ENCODE data around the gene SULT2B1. TPM values are rescaled to one million over a fixed set of nuclear protein-coding genes. Genes with fewer than 3 reads are reported as not detected.

SULT2B1 gene
- polyA plus RNA-seq, 2 donors, result 295 to 320 TPM

DNA sequence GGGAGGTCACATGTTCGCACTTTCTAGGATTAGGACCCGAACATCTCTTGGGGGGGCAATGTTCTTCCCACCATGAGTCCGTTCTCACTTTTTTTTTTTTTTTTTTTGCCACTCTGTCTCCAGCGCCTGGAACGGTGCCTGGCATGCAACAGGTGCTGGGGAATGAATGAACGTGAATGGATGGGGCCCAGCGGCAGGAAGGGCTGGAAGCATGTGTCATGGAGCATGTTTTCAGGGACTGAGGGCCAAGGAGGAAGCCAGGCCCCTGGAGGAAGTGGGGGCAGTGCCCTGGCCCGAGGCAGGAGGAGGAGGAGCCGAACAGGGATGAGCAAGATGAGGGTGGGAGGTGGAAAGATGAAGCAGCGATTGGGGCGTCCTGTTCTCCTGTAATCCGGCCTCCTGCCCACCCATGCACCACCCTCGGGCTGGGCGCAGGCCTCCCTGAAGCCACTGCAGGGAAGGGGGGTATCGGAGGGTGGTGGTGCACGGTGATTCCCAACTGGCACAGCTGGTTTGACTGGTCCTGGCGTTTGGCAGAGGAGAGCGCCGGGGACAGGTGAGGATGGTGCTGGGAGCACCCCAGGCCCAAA lies 8.8 kb upstream of the SULT2B1 start:
- Histone ChIP-seq H3K9me3 (ENCODE audit: control insufficient read depth in 2 of 2, insufficient read depth in 1 of 2, low read depth in 1 of 2, low read length in 1 of 2) (no peaks in the 10 kb centered on the region), H3K36me3 (ENCODE audit: control insufficient read depth in 2 of 2, insufficient read depth in 2 of 2, low read length in 1 of 2) (no peaks in the 10 kb centered on the region), H3K4me1 (ENCODE audit: control insufficient read depth in 2 of 2, insufficient read depth in 2 of 2, low read length in 1 of 2) (peaks cover 2 to 4% of the 10 kb centered on the region in 2 donors), H3K27me3 (ENCODE audit: control insufficient read depth in 1 of 2, insufficient read depth in 2 of 2, low read length in 2 of 2) (no peaks in the 10 kb centered on the region), H3K27ac (ENCODE audit: low read depth in 2 of 2, low read length in 1 of 2) (peak overlapping the region; percentile 73 to 91), H3K4me3 (ENCODE audit: low read depth in 1 of 2, low read length in 2 of 2) (peak overlapping the region in 1 of 2 donors; percentile 11)
- WGBS, 2 donors, result 28 to 29% methylated on average over 15 to 19 of the region's 19 CpGs

DNA sequence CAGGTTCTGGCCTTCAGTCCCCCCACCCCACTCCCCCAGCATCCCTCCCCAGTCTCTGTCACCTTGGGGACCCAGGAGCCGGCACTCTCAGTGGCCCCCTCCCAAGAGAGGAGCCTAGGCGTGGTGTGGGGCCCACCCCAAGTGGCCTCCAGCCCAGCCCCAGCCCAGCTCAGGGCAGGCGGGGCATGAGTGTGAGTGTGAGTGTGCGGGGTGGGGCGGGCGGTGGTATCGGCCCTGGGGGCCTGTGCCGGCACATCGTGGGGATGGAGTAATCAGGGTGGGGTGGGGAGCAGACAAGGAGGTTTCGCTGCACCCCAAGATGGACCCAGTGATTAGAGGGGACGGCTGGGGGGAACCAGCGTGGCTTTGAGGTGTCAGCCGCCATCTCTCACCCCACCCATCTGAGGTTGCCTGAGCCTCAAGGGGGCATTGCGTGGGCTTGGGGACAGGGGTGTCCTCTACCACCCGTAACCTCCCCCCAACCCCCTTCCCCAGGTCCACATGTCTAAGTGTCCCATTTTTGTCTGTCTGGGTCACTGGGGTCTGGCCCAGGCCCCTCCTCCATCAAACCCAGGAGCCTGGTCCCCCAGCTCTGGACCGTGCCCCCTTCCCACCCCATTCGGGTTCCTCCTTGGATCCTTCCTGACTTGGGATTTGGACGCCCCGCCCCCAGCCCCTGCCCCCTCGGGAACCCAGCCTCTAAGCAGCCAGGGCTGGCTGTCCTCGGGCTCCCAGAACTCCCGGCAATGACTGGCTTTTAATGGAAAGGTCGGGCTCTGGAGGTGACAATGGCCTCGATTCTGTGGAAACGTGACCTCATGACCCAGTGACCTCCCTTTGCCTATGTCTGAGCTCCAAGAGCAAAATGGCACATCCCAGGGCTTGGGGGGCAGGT lies 6.9 kb upstream of the SULT2B1 start:
- H3K36me3 ChIP-seq (ENCODE audit: control insufficient read depth in 2 of 2, insufficient read depth in 2 of 2, low read length in 1 of 2), result no peaks in the 10 kb centered on the region
- H3K27me3 ChIP-seq (ENCODE audit: control insufficient read depth in 1 of 2, insufficient read depth in 2 of 2, low read length in 2 of 2), result no peaks in the 10 kb centered on the region
- H3K4me1 ChIP-seq (ENCODE audit: control insufficient read depth in 2 of 2, insufficient read depth in 2 of 2, low read length in 1 of 2), result peaks cover 2 to 4% of the 10 kb centered on the region in 2 donors
- H3K27ac ChIP-seq (ENCODE audit: low read depth in 2 of 2, low read length in 1 of 2), result peak overlapping the region; percentile 52 to 74
- 50 to 54% methylated on average over 23 to 25 of the region's 25 CpGs for WGBS, 2 donors
- no peaks in the 10 kb centered on the region for H3K9me3 ChIP-seq (ENCODE audit: control insufficient read depth in 2 of 2, insufficient read depth in 1 of 2, low read depth in 1 of 2, low read length in 1 of 2)
- H3K4me3 ChIP-seq (ENCODE audit: low read depth in 1 of 2, low read length in 2 of 2), result no peak overlapping the region

DNA sequence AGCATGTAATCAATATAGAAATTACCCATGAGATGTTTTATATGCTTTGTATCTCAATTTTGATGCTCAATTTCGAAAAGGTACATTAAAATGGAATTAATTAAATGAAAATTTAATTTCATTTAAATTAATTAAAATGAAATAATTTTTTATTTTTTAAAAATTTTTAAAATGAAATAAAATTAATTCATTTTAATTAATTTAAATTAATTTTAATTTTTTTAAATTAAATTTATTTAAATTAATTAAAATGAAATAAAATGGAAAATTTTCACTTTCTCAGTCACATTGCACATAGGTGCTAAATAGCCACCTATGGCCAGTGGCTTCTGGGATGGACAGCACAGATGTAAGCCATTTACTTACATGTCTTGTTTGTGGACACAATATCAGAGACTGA lies 4.2 kb upstream of the SULT2B1 start:
- H3K27ac ChIP-seq (ENCODE audit: low read depth in 2 of 2, low read length in 1 of 2), result no peak overlapping the region
- no peaks in the 10 kb centered on the region for H3K36me3 ChIP-seq (ENCODE audit: control insufficient read depth in 2 of 2, insufficient read depth in 2 of 2, low read length in 1 of 2)
- H3K27me3 ChIP-seq (ENCODE audit: control insufficient read depth in 1 of 2, insufficient read depth in 2 of 2, low read length in 2 of 2), result no peaks in the 10 kb centered on the region
- no peak overlapping the region for H3K4me3 ChIP-seq (ENCODE audit: low read depth in 1 of 2, low read length in 2 of 2)
- peaks cover 5 to 8% of the 10 kb centered on the region in 2 donors for H3K4me1 ChIP-seq (ENCODE audit: control insufficient read depth in 2 of 2, insufficient read depth in 2 of 2, low read length in 1 of 2)
- no peaks in the 10 kb centered on the region for H3K9me3 ChIP-seq (ENCODE audit: control insufficient read depth in 2 of 2, insufficient read depth in 1 of 2, low read depth in 1 of 2, low read length in 1 of 2)
- 82 to 83% methylated on average over 1 of the region's 1 CpG for WGBS, 2 donors

DNA sequence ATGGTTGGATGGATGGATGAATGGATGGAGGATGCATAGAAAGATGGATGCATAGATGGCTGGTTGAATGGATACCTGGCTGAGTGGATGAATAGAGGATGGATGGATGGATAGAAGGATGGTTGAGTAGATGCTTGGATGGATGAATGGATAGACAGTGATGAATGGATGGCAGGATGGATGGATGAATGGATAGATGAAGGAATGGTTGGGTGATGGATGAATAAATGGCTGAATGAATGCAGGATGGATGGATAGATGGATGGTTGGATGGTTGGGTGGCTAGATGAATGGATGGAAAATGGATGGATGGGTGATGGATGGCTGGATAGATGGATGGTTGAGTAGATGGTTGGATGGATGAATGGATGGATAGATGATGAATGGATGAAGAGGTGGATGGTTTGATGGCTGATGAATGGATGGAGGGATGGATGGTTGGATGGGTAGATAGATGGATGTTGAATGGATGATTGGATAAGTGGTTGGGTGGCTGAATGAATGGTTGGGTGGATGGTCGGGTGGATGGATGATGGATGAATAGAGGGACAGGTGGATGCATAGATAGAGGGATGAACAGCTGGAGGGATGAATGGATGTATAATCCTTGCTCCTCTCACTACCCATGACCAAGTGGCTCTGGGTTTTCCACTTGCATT lies 3.6 kb upstream of the SULT2B1 start:
- Histone ChIP-seq H3K4me1 (ENCODE audit: control insufficient read depth in 2 of 2, insufficient read depth in 2 of 2, low read length in 1 of 2) (peaks cover 5 to 7% of the 10 kb centered on the region in 2 donors), H3K36me3 (ENCODE audit: control insufficient read depth in 2 of 2, insufficient read depth in 2 of 2, low read length in 1 of 2) (no peaks in the 10 kb centered on the region), H3K27ac (ENCODE audit: low read depth in 2 of 2, low read length in 1 of 2) (no peak overlapping the region), H3K4me3 (ENCODE audit: low read depth in 1 of 2, low read length in 2 of 2) (no peak overlapping the region), H3K9me3 (ENCODE audit: control insufficient read depth in 2 of 2, insufficient read depth in 1 of 2, low read depth in 1 of 2, low read length in 1 of 2) (no peaks in the 10 kb centered on the region), H3K27me3 (ENCODE audit: control insufficient read depth in 1 of 2, insufficient read depth in 2 of 2, low read length in 2 of 2) (no peaks in the 10 kb centered on the region)
- WGBS, 2 donors, result 93 to 96% methylated on average over 1 of the region's 1 CpG

DNA sequence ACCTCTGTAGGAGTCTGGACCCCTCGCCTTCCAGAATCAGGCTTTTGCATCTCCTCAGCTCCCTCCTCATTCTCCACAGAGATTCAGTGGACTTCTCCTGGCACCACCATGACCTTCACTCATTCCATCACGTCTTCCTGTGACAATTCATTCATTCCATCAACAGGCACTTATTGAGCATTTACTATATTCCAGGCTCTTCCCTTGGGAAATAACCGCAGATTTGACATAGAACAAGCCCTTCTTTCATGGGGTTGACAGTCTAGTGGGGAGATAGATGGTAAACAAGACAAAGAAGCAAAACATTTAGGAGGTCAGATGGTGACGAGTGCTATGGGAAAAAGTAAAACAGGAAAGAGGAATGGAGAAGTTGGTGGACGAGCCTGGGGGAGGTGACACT lies 2.6 kb upstream of the SULT2B1 start:
- Histone ChIP-seq H3K27ac (ENCODE audit: low read depth in 2 of 2, low read length in 1 of 2) (no peak overlapping the region), H3K27me3 (ENCODE audit: control insufficient read depth in 1 of 2, insufficient read depth in 2 of 2, low read length in 2 of 2) (no peaks in the 10 kb centered on the region), H3K4me1 (ENCODE audit: control insufficient read depth in 2 of 2, insufficient read depth in 2 of 2, low read length in 1 of 2) (peaks cover 5 to 6% of the 10 kb centered on the region in 2 donors), H3K4me3 (ENCODE audit: low read depth in 1 of 2, low read length in 2 of 2) (no peak overlapping the region), H3K9me3 (ENCODE audit: control insufficient read depth in 2 of 2, insufficient read depth in 1 of 2, low read depth in 1 of 2, low read length in 1 of 2) (no peaks in the 10 kb centered on the region), H3K36me3 (ENCODE audit: control insufficient read depth in 2 of 2, insufficient read depth in 2 of 2, low read length in 1 of 2) (no peaks in the 10 kb centered on the region)
- 73 to 77% methylated on average over 5 of the region's 5 CpGs for WGBS, 2 donors

DNA sequence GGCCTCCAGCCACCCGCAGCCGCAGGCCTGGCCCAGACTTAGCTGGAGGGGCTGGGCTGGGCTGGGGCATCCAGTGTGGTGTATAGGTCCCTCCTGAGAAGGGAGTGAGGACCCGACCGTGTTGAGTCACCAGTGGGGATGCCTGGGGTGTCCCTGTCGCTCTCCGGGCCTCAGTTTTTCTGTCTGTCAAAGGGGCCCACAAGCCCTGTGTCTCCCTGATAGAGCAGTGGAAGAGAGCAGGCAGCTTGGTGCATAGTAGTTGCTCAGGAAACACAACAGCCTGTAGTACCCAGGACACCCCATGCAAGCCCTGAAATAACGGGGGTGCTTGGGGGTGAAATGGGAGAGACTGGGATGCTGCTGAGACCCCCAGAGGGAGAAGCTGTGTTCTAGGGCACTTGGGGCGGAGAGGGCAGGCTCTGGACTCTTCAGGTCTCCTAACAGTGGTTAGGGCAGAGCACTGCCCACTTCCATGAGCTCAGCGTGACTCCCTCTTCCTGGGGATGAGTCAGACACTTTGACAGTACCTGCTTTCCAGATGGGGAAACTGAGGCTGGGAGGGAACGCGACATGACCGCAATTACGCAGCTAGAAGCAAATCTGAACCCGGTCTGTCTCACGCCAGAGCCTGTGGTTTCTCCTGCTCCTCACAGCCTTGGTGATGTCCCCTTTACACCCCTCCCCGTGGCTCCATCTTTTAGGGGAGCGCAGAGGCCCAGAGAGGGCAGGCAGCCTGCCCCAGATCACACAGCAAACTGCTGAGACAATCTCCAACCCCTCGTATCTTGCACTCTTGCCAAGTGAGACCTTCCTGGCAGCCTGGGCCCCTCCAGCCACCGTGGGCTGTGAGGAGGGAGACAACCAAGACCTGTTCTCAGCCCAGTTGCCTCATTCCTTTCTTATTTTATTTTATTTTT lies 692 bp downstream of the SULT2B1 start:
- Histone ChIP-seq H3K27ac (ENCODE audit: low read depth in 2 of 2, low read length in 1 of 2) (peak overlapping the region; percentile 50 to 87), H3K9me3 (ENCODE audit: control insufficient read depth in 2 of 2, insufficient read depth in 1 of 2, low read depth in 1 of 2, low read length in 1 of 2) (no peaks in the 10 kb centered on the region), H3K36me3 (ENCODE audit: control insufficient read depth in 2 of 2, insufficient read depth in 2 of 2, low read length in 1 of 2) (no peaks in the 10 kb centered on the region), H3K27me3 (ENCODE audit: control insufficient read depth in 1 of 2, insufficient read depth in 2 of 2, low read length in 2 of 2) (no peaks in the 10 kb centered on the region), H3K4me1 (ENCODE audit: control insufficient read depth in 2 of 2, insufficient read depth in 2 of 2, low read length in 1 of 2) (peaks cover 2 to 6% of the 10 kb centered on the region in 2 donors), H3K4me3 (ENCODE audit: low read depth in 1 of 2, low read length in 2 of 2) (peak overlapping the region; percentile 59 to 71)
- 73 to 76% methylated on average over 19 of the region's 19 CpGs for WGBS, 2 donors

DNA sequence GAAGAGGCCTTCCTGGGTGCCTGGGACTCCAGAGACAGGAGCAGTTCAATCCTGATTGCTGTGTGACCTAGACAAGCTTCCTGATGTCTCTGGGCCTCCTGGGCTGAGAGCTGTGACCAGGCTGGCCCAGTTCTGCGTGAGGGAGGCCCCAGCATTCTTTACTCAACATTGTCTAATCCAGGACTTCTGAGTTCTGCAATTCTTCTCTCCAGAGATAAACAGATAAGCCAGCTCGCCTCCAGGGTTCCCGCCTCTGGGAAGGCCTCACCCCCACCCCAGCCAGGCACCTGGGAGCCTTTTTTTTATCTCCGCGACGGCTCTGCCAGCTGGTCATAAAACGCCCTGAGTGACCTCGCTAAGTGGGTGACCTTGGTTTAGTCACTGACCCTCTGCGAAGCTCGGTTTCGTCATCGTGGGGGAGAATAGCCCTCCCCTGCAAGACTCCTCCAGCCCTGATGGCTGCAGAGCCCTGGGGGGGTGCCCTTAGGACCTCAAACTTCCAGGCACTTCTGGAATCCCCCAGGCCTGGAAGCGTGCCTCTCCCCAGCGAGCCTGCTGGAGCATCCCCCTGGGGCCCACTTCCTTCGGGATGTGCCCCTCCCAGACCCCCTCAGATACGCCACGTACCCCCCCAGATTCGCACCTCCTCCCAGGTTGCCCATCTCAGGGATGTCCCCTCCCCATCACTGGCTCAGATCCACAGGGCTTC lies 1.9 kb downstream of the SULT2B1 start:
- Histone ChIP-seq H3K27ac (ENCODE audit: low read depth in 2 of 2, low read length in 1 of 2) (peak overlapping the region; percentile 32 to 87), H3K36me3 (ENCODE audit: control insufficient read depth in 2 of 2, insufficient read depth in 2 of 2, low read length in 1 of 2) (no peaks in the 10 kb centered on the region), H3K9me3 (ENCODE audit: control insufficient read depth in 2 of 2, insufficient read depth in 1 of 2, low read depth in 1 of 2, low read length in 1 of 2) (no peaks in the 10 kb centered on the region), H3K27me3 (ENCODE audit: control insufficient read depth in 1 of 2, insufficient read depth in 2 of 2, low read length in 2 of 2) (no peaks in the 10 kb centered on the region), H3K4me1 (ENCODE audit: control insufficient read depth in 2 of 2, insufficient read depth in 2 of 2, low read length in 1 of 2) (peaks cover 2 to 10% of the 10 kb centered on the region in 2 donors), H3K4me3 (ENCODE audit: low read depth in 1 of 2, low read length in 2 of 2) (peak overlapping the region; percentile 39 to 71)
- 29 to 30% methylated on average over 16 to 18 of the region's 18 CpGs for WGBS, 2 donors

DNA sequence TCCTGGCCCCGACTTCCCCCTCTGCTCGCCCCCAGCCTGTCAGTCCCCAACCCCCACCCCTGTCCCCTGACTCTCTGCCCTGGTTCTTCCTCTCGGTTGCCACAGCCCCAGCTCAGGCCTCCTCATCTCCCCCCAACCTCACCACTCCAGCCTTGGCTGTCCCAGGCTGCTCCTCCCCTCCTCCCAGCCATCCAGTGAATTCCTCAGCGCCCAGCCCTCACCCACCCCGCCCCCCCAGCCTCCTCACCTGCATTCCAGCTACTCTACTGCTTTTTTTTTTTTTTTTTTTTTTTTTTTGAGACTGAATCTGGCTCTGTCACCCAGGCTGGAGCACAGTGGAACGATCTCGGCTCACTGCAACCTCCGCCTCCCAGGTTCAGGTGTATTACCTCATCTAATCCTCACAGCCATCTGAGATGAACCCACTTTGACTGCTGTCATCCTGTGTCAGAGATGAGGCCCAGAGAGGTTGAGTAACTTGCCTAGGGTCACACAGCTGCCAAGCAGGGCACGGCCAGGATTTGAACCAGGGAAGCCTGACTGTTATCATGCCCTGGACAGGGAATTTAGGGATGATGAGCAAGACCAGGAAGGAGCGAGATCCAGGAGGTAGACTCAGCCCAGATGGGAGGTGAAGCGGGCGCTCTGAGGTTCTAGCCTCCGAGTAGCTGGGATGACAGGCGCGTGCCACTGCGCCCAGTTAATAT lies 2.6 kb downstream of the SULT2B1 start:
- H3K27ac ChIP-seq (ENCODE audit: low read depth in 2 of 2, low read length in 1 of 2), result peak overlapping the region; percentile 63 to 87

More for the DNA sequence above, 2.6 kb downstream of the SULT2B1 start:
- WGBS, 2 donors, result 65 to 68% methylated on average over 14 to 16 of the region's 16 CpGs
- Histone ChIP-seq H3K4me3 (ENCODE audit: low read depth in 1 of 2, low read length in 2 of 2) (peak overlapping the region; percentile 39 to 71), H3K27me3 (ENCODE audit: control insufficient read depth in 1 of 2, insufficient read depth in 2 of 2, low read length in 2 of 2) (no peaks in the 10 kb centered on the region), H3K9me3 (ENCODE audit: control insufficient read depth in 2 of 2, insufficient read depth in 1 of 2, low read depth in 1 of 2, low read length in 1 of 2) (no peaks in the 10 kb centered on the region), H3K36me3 (ENCODE audit: control insufficient read depth in 2 of 2, insufficient read depth in 2 of 2, low read length in 1 of 2) (no peaks in the 10 kb centered on the region), H3K4me1 (ENCODE audit: control insufficient read depth in 2 of 2, insufficient read depth in 2 of 2, low read length in 1 of 2) (peaks cover 2 to 10% of the 10 kb centered on the region in 2 donors)
